Activated CD8-positive, alpha-beta memory T cell treated with anti-CD3 and anti-CD28 coated beads for 36 hours (primary cell): ENCODE measurements around the gene POU4F1. TPM values are rescaled to one million over a fixed set of nuclear protein-coding genes. Genes with fewer than 3 reads are reported as not detected.

Source experiments
- CTCF ChIA-PET: fragments of 350-600 bp; sonication (Branson Sonifier 250); formaldehyde crosslinking; loops from one replicate; lab custom pipeline; 2021; ENCODE audit warnings: antibody characterized with exemption; lab: Charles Lee
- POLR2A ChIA-PET: fragments of 350-600 bp; sonication (Branson Sonifier 250); formaldehyde crosslinking; loops from one replicate; lab custom pipeline; 2021; ENCODE audit warnings: antibody characterized with exemption; lab: Charles Lee
- total RNA-seq, 2 experiments: library from RNA; stranded (reverse); gene quantifications; one replicate each; pipeline ENCODE4 v1.2.3, GENCODE V29; 2021

The POU4F1 gene
- total RNA-seq, 2 experiments from 2014 or later, result 0.08 to 0.11 TPM

- ChIA-PET POLR2A (no interaction called here), CTCF (no interaction called here)
Observed at GRCh38 chr13:78608252-78608687, 4.9 kb upstream of the POU4F1 start.

- ChIA-PET POLR2A (no interaction called here), CTCF (no interaction called here)
Observed at GRCh38 chr13:78607409-78608251, 4.3 kb upstream of the POU4F1 start.

GRCh38 chr13:78606471-78607408 lies 3.4 kb upstream of the POU4F1 start:
- ChIA-PET CTCF (no interaction called here), POLR2A (no interaction called here)

GRCh38 chr13:78604782-78605611 lies 1.6 kb upstream of the POU4F1 start:
- ChIA-PET CTCF (no interaction called here), POLR2A (no interaction called here)

GRCh38 chr13:78602561-78603239 lies 652 bp downstream of the POU4F1 start:
- ChIA-PET POLR2A (no interaction called here), CTCF (interaction anchor here (0.6 kb wide), 1 partner anchor 880 kb away, joined by 3 read pairs; no protein-coding TSS in a partner anchor)

GRCh38 chr13:78601874-78602560 lies 1.3 kb downstream of the POU4F1 start:
- POLR2A ChIA-PET, result no interaction called here
- CTCF ChIA-PET, result interaction anchor here (0.6 kb wide), 1 partner anchor 881 kb away, joined by 3 read pairs; no protein-coding TSS in a partner anchor

GRCh38 chr13:78601124-78601873 lies 2.1 kb downstream of the POU4F1 start:
- CTCF ChIA-PET, result no interaction called here
- POLR2A ChIA-PET, result no interaction called here

GRCh38 chr13:78600280-78600883 lies 3.0 kb downstream of the POU4F1 start:
- ChIA-PET CTCF (no interaction called here), POLR2A (no interaction called here)

GRCh38 chr13:78599645-78600279 lies 3.6 kb downstream of the POU4F1 start:
- CTCF ChIA-PET, result no interaction called here

GRCh38 chr13:78598966-78599644 lies 4.2 kb downstream of the POU4F1 start:
- POLR2A ChIA-PET, result no interaction called here
- CTCF ChIA-PET, result no interaction called here

More at GRCh38 chr13:78599645-78600279, 3.6 kb downstream of the POU4F1 start:
- POLR2A ChIA-PET, result no interaction called here

GRCh38 chr13:78598116-78598781 lies 5.1 kb downstream of the POU4F1 start:
- ChIA-PET CTCF (no interaction called here), POLR2A (no interaction called here)

- POLR2A ChIA-PET, result no interaction called here
- CTCF ChIA-PET, result no interaction called here
Observed at GRCh38 chr13:78597602-78597932, 5.8 kb downstream of the POU4F1 start.

GRCh38 chr13:78596736-78597601 lies 6.4 kb downstream of the POU4F1 start:
- ChIA-PET CTCF (no interaction called here), POLR2A (no interaction called here)

- ChIA-PET POLR2A (no interaction called here), CTCF (no interaction called here)
Observed at GRCh38 chr13:78596399-78596735, 7.0 kb downstream of the POU4F1 start.
